ENCODE data around the gene TSPO.

TSPO gene

DNA sequence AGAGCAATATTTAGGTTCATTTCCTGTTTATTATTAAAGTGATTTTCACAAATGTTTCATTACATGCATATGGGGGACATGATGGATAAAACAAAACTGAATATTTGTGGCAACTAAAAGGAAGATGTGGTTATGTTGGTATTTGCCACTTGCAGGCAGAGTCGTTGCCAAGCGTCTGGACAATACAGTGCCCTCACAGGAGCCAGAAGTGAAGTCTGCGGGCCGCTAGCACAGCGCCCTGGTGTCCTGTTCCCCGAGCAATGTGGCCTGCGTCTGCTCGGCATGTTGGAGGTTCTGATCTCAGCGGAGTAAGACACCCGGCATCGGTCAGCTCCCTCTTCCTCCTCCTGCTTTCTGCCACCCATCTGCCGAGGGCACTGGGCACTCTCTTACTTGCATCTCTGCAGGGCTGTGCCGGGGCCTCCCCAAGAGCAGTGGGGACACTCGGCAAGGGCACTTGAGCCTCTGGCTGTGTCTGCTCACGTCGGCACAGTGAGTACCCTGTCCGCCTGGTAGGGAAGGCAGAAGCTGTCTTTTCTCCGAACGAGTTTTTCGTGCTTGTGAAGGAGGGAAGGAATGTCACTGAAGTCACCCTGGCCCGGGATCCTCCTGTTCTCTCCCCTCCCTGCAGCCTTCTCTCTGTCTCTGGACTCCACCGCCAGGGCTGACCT, 46.0 kb downstream of the TSPO start:
- ChIA-PET POLR2A (interaction anchor here (1.0 to 3.0 kb wide), 2 partner anchors 10 to 544 kb away, joined by 3 to 14 read pairs; no protein-coding TSS in a partner anchor), CTCF (interaction anchor here (0.7 kb wide), 1 partner anchor 10 kb away, joined by 3 read pairs; no protein-coding TSS in a partner anchor)
- TF ChIP-seq LEF1 (IDR thresholded peaks at IDR 0.05; ENCODE audit: borderline replicate concordance): no peak
- no peak for TF ChIP-seq ELF4 (IDR thresholded peaks at IDR 0.05)
- TF ChIP-seq ZNF384 (IDR thresholded peaks at IDR 0.05): no peak
- no peak for TF ChIP-seq FOXM1 (IDR thresholded peaks at IDR 0.05; ENCODE audit: borderline replicate concordance)
- no peak for TF ChIP-seq FOXK2 (IDR thresholded peaks at IDR 0.05)
- TF ChIP-seq L3MBTL2 (conservative IDR thresholded peaks at IDR 0.05): no peak
- no peak for TF ChIP-seq TARDBP (IDR thresholded peaks at IDR 0.05)
- TF ChIP-seq HDGF (IDR thresholded peaks at IDR 0.05; ENCODE audit: borderline replicate concordance): no peak
- no peak for TF ChIP-seq SP1 (IDR thresholded peaks at IDR 0.05)
- no peak for TF ChIP-seq NFRKB (IDR thresholded peaks at IDR 0.05)
- TF ChIP-seq ARNT (IDR thresholded peaks at IDR 0.05): no peak
- TF ChIP-seq FOXA1 (IDR thresholded peaks at IDR 0.05): no peak
- TF ChIP-seq BHLHE40 (IDR thresholded peaks at IDR 0.05; ENCODE audit: borderline replicate concordance): no peak
- TF ChIP-seq, protein P1, sequence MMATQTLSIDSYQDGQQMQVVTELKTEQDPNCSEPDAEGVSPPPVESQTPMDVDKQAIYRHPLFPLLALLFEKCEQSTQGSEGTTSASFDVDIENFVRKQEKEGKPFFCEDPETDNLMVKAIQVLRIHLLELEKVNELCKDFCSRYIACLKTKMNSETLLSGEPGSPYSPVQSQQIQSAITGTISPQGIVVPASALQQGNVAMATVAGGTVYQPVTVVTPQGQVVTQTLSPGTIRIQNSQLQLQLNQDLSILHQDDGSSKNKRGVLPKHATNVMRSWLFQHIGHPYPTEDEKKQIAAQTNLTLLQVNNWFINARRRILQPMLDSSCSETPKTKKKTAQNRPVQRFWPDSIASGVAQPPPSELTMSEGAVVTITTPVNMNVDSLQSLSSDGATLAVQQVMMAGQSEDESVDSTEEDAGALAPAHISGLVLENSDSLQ (IDR thresholded peaks at IDR 0.05): no peak
- no peak for TF ChIP-seq SUZ12 (IDR thresholded peaks at IDR 0.05)
- DNase-seq (ENCODE audit: extremely low spot score): no peak

DNA sequence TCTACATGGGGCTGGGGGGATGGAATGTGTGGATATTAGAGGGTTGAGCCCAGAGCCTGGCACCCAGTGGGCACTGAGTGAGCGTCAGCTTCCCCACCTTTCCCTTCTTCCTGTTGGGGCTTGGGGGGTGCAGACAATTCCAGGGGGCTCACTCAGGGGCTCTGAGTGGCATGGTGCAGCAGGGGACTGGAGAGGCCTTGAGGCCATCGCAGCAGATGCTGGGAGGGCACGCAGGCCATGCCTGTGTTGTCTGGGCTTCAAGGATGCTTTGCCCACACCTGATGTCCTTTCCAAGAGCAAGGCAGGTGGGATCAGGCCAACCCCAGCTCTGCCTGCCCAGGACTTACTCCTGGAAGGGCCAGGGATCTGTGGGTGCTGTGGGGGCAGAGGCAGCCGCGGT, 46.8 kb downstream of the TSPO start:
- ChIA-PET POLR2A (interaction anchor here (3.0 kb wide), 1 partner anchor 10 kb away, joined by 14 read pairs; no protein-coding TSS in a partner anchor), CTCF (no interaction called here)
- DNase-seq (ENCODE audit: extremely low spot score): no peak
- TF ChIP-seq ARNT (IDR thresholded peaks at IDR 0.05) (no peak), SUZ12 (IDR thresholded peaks at IDR 0.05) (no peak), CTBP1 (IDR thresholded peaks at IDR 0.05; ENCODE audit: borderline replicate concordance) (no peak), SP1 (IDR thresholded peaks at IDR 0.05) (no peak), ELF4 (IDR thresholded peaks at IDR 0.05) (no peak), BHLHE40 (IDR thresholded peaks at IDR 0.05; ENCODE audit: borderline replicate concordance) (no peak), L3MBTL2 (conservative IDR thresholded peaks at IDR 0.05) (no peak), FOXM1 (IDR thresholded peaks at IDR 0.05; ENCODE audit: borderline replicate concordance) (no peak), TARDBP (IDR thresholded peaks at IDR 0.05) (no peak), NFRKB (IDR thresholded peaks at IDR 0.05) (no peak), FOXK2 (IDR thresholded peaks at IDR 0.05) (no peak), HDGF (IDR thresholded peaks at IDR 0.05; ENCODE audit: borderline replicate concordance) (no peak)

DNA sequence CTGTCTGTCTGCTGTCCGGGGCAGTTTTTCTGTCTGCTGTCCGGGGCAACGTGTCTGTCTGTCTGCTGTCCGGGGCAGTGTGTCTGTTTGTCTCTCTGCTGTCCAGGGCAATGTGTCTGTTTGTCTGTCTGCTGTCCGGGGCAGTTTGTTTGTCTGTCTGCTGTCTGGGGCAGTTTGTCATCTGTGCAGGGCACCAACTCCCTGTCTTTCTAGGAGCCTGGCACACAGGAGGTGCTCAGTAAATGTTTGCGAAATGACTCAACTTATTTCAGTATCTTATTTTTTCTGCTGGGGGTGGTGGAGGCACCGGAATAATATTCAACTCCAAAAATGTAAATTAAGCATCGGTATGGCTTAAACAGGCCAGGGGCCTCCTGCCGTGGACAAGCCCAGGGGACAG, 47.6 kb downstream of the TSPO start:
- POLR2A ChIA-PET: interaction anchor here (3.8 kb wide), 1 partner anchor 12 kb away, joined by 24 read pairs; the partner anchor contains the start of gene TTLL12

DNA sequence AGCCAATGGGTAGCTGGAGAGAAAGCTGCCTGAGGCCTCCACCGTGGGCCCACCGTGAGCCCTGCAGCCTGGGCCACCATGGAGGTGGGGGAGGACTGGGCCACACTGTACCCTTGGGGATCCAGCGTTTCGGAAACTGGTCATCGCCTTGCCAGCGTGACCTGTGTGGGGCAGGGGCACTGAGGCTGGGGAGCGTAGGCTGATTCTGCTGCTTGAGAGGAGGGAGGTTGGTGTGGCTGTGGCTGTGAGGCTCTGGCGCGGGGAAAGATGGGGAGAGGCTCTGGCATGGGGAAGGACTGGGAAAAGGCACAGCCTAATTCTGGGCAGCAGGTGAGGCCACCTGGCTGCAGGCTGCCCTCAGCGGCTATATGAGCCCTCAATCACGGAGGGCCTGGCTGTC, 48.2 kb downstream of the TSPO start:
- ChIA-PET POLR2A (interaction anchor here (3.8 kb wide), 1 partner anchor 12 kb away, joined by 24 read pairs; the partner anchor contains the start of gene TTLL12), CTCF (interaction anchor here (1.6 kb wide), 1 partner anchor 12 kb away, joined by 5 read pairs; no protein-coding TSS in a partner anchor)
- no peak for DNase-seq (ENCODE audit: extremely low spot score)
- TF ChIP-seq FOXM1 (IDR thresholded peaks at IDR 0.05; ENCODE audit: borderline replicate concordance): no peak
- TF ChIP-seq TARDBP (IDR thresholded peaks at IDR 0.05): no peak
- TF ChIP-seq NFRKB (IDR thresholded peaks at IDR 0.05): no peak
- no peak for TF ChIP-seq FOXA1 (IDR thresholded peaks at IDR 0.05)
- no peak for TF ChIP-seq SP1 (IDR thresholded peaks at IDR 0.05)
- no peak for TF ChIP-seq FOXK2 (IDR thresholded peaks at IDR 0.05)
- no peak for TF ChIP-seq L3MBTL2 (conservative IDR thresholded peaks at IDR 0.05)
- no peak for TF ChIP-seq CTBP1 (IDR thresholded peaks at IDR 0.05; ENCODE audit: borderline replicate concordance)
- TF ChIP-seq, protein P1 (IDR thresholded peaks at IDR 0.05): no peak
- TF ChIP-seq SUZ12 (IDR thresholded peaks at IDR 0.05): no peak
- TF ChIP-seq ARNT (IDR thresholded peaks at IDR 0.05): no peak
- no peak for TF ChIP-seq LEF1 (IDR thresholded peaks at IDR 0.05; ENCODE audit: borderline replicate concordance)
- no peak for TF ChIP-seq ELF4 (IDR thresholded peaks at IDR 0.05)

More for the DNA sequence above, 47.6 kb downstream of the TSPO start:
- TF ChIP-seq NFRKB (IDR thresholded peaks at IDR 0.05) (no peak), SP1 (IDR thresholded peaks at IDR 0.05) (no peak), L3MBTL2 (conservative IDR thresholded peaks at IDR 0.05) (no peak), ZNF384 (IDR thresholded peaks at IDR 0.05) (no peak), FOXA1 (IDR thresholded peaks at IDR 0.05) (no peak), LEF1 (IDR thresholded peaks at IDR 0.05; ENCODE audit: borderline replicate concordance) (no peak), ELF4 (IDR thresholded peaks at IDR 0.05) (no peak), HDGF (IDR thresholded peaks at IDR 0.05; ENCODE audit: borderline replicate concordance) (no peak), ARNT (IDR thresholded peaks at IDR 0.05) (no peak), FOXM1 (IDR thresholded peaks at IDR 0.05; ENCODE audit: borderline replicate concordance) (no peak), BHLHE40 (IDR thresholded peaks at IDR 0.05; ENCODE audit: borderline replicate concordance) (no peak), SUZ12 (IDR thresholded peaks at IDR 0.05) (no peak), CTBP1 (IDR thresholded peaks at IDR 0.05; ENCODE audit: borderline replicate concordance) (no peak), FOXK2 (IDR thresholded peaks at IDR 0.05) (no peak), TARDBP (IDR thresholded peaks at IDR 0.05) (no peak)
- TF ChIP-seq, protein P1 (IDR thresholded peaks at IDR 0.05): no peak
- CTCF ChIA-PET: no interaction called here
- no peak for DNase-seq (ENCODE audit: extremely low spot score)

DNA sequence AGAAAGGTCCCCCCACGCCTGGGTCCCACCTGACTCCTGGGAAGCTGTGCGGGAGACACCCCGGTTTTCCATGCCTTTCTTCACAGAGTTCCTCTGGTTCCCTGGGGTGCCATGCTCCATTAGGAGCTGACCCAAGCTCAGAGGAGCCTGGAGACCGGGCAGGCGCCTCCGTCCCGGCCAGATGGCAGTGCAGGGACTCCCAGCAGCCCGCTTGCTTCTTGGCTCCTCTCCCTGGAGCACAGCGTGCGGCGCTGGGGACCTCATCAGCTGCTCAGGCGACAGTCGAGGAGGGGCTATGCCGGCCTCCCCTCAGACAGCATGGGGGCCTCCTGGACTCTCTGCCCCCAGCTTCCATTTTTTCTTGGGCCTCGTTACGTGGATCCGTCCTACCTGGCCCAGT, 48.7 kb downstream of the TSPO start:
- TF ChIP-seq SUZ12 (IDR thresholded peaks at IDR 0.05): no peak
- TF ChIP-seq ELF4 (IDR thresholded peaks at IDR 0.05): no peak
- no peak for TF ChIP-seq HDGF (IDR thresholded peaks at IDR 0.05; ENCODE audit: borderline replicate concordance)
- TF ChIP-seq FOXA1 (IDR thresholded peaks at IDR 0.05): no peak
- TF ChIP-seq CTBP1 (IDR thresholded peaks at IDR 0.05; ENCODE audit: borderline replicate concordance): no peak
- no peak for TF ChIP-seq SP1 (IDR thresholded peaks at IDR 0.05)
- TF ChIP-seq LEF1 (IDR thresholded peaks at IDR 0.05; ENCODE audit: borderline replicate concordance): no peak
- TF ChIP-seq FOXK2 (IDR thresholded peaks at IDR 0.05): no peak
- TF ChIP-seq FOXM1 (IDR thresholded peaks at IDR 0.05; ENCODE audit: borderline replicate concordance): no peak
- no peak for TF ChIP-seq NFRKB (IDR thresholded peaks at IDR 0.05)
- TF ChIP-seq, protein P1 (IDR thresholded peaks at IDR 0.05): no peak
- TF ChIP-seq ARNT (IDR thresholded peaks at IDR 0.05): no peak
- TF ChIP-seq L3MBTL2 (conservative IDR thresholded peaks at IDR 0.05): no peak
- CTCF ChIA-PET: interaction anchor here (1.6 kb wide), 1 partner anchor 12 kb away, joined by 5 read pairs; no protein-coding TSS in a partner anchor
- no peak for DNase-seq (ENCODE audit: extremely low spot score)
- POLR2A ChIA-PET: interaction anchor here (3.8 kb wide), 1 partner anchor 13 kb away, joined by 24 read pairs; the partner anchor contains the start of gene TTLL12
